Lung (tissue), 12 donors: ENCODE data around the gene STRIT1. TPM values are rescaled to one million over a fixed set of nuclear protein-coding genes. Genes with fewer than 3 reads are reported as not detected.

ENCODE experiments used
- ATAC-seq: fragments of 200-7000 bp; cut with Tn5 transposase; one replicate; pipeline ENCODE4 v1.9.1; 2020; ENCODE audit warnings: moderate number of reproducible peaks; ENCODE audit not compliant: insufficient read depth, low FRiP score
- DNase-seq, 3 donors: peaks; one replicate each; pipeline ENCODE4 v3.0.0-alpha.2; 2013 to 2017
- H3K27ac ChIP-seq, 2 donors: one replicate each; pipeline ENCODE4 v1.5.1; 2013; ENCODE audit warnings: mild to moderate bottlenecking in 2 of 2, moderate library complexity in 2 of 2, control low read depth in 1 of 2, inconsistent platforms in 1 of 2, low read depth in 1 of 2, low read length in 1 of 2
- H3K27me3 ChIP-seq, 3 donors: one replicate each; pipeline ENCODE4 v1.5.1; 2013; ENCODE audit warnings: low read length in 2 of 3; ENCODE audit not compliant: control insufficient read depth in 3 of 3, insufficient read depth in 3 of 3
- H3K36me3 ChIP-seq, 4 donors: one replicate each; pipeline ENCODE4 v1.5.1; 2013; ENCODE audit warnings: low read length in 4 of 4, mild to moderate bottlenecking in 1 of 4, moderate library complexity in 1 of 4; ENCODE audit not compliant: control insufficient read depth in 4 of 4, insufficient read depth in 4 of 4
- H3K4me1 ChIP-seq, 5 donors: one replicate each; pipeline ENCODE4 v1.5.1; 2013; ENCODE audit warnings: low read length in 5 of 5, mild to moderate bottlenecking in 2 of 5, moderate library complexity in 1 of 5; ENCODE audit not compliant: control insufficient read depth in 5 of 5, insufficient read depth in 5 of 5
- H3K4me3 ChIP-seq: one replicate; pipeline ENCODE4 v1.5.1; 2013; ENCODE audit warnings: mild to moderate bottlenecking, control low read depth, moderate library complexity
- H3K9ac ChIP-seq, 2 donors: one replicate each; pipeline ENCODE4 v1.5.1; 2013; ENCODE audit warnings: low read length in 2 of 2, control low read depth in 1 of 2; ENCODE audit not compliant: insufficient read depth in 1 of 2
- H3K9me3 ChIP-seq, 4 donors: one replicate each; pipeline ENCODE4 v1.5.1; 2013; ENCODE audit warnings: low read length in 3 of 4, mild to moderate bottlenecking in 1 of 4, moderate library complexity in 1 of 4; ENCODE audit not compliant: control insufficient read depth in 4 of 4, insufficient read depth in 3 of 4
- WGBS, 2 donors: extraction: QIAGEN DNeasy Blood & Tissue Kit; methylation state at CpG; one replicate each; pipeline ENCODE4 v1.1.7; 2013; 5-methylcytosine and 5-hydroxymethylcytosine counted together
- polyA plus RNA-seq, 2 donors: library from polyadenylated mRNA; stranded (reverse); fragments of 200-250 nt; gene quantifications; one replicate each; pipeline ENCODE4 v1.2.1, GENCODE V29; 2013
- total RNA-seq, 2 donors: library from RNA; depleted of rRNA in 1 of 2; stranded (reverse); fragments of >200 nt in 1 of 2; gene quantifications; one replicate each; pipeline ENCODE4 v1.2.1, GENCODE V29; 2014 to 2021
- TF ChIP-seq, protein P1 (sequence below): IDR thresholded peaks from 2 replicates; pipeline ENCODE4 v1.5.1; 2012; ENCODE audit warnings: mild to moderate bottlenecking; ENCODE audit errors: control extremely low read depth, extremely low read depth
- donor health status: control.
- donor health status: control.
- donor health status: Bipolar disorder and iron deficiency.
- donor health status: healthy.
- donor health status: DM: yes; HTN: yes; CAD: no.

The STRIT1 gene
- total and polyA plus RNA-seq, 4 donors: not detected

DNA sequence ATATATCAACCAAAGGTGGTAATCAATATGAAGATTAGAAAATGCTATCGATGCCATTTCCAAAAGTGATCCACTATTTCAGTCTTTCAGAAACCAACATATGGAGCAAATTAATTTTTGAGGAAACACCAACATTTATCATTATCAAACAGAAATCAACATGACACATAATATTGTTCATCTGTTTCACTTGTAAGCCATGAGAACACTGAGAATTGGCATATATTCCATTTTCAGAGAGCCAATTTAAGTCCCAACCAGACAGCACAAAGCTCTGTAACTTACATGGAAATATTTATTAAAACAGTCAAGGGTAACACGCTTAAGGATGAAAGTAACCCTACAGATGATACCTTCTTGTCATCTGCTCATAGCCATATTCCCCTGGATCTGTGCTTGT is 37.6 kb upstream of the STRIT1 start:
- Histone ChIP-seq H3K4me1 (peaks cover 0 to 2% (median 0%) of the 10 kb centered on the region in 5 donors), H3K9me3 (no peaks in the 10 kb centered on the region), H3K9ac (no peak overlapping the region), H3K27me3 (no peaks in the 10 kb centered on the region), H3K36me3 (no peaks in the 10 kb centered on the region), H3K4me3 (no peak overlapping the region), H3K27ac (no peak overlapping the region)
- TF ChIP-seq, protein P1, sequence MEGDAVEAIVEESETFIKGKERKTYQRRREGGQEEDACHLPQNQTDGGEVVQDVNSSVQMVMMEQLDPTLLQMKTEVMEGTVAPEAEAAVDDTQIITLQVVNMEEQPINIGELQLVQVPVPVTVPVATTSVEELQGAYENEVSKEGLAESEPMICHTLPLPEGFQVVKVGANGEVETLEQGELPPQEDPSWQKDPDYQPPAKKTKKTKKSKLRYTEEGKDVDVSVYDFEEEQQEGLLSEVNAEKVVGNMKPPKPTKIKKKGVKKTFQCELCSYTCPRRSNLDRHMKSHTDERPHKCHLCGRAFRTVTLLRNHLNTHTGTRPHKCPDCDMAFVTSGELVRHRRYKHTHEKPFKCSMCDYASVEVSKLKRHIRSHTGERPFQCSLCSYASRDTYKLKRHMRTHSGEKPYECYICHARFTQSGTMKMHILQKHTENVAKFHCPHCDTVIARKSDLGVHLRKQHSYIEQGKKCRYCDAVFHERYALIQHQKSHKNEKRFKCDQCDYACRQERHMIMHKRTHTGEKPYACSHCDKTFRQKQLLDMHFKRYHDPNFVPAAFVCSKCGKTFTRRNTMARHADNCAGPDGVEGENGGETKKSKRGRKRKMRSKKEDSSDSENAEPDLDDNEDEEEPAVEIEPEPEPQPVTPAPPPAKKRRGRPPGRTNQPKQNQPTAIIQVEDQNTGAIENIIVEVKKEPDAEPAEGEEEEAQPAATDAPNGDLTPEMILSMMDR: no peak
- DNase-seq: no peak
- ATAC-seq: no peak
- WGBS, 2 donors: 91 to 94% methylated on average over 2 of the region's 2 CpGs

DNA sequence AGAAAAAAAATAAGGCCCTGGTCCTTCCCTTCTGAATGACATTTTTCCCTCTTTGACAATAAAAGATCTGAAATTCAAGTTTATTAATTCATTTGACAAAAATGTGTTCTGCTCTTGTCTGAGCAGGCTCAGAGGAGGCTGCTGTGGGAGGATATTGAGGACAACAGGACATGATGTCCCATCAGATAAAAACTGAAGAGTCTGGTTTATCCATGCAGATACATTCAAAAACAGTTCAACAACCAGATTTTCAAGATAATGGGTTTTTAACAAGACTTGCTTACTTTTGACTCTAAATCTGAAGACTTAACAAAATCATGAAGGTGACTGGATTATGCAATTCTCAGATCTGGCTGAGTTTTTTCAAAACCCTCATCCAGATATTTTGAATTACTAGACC is 36.9 kb upstream of the STRIT1 start:
- Histone ChIP-seq H3K27ac (no peak overlapping the region), H3K9me3 (no peaks in the 10 kb centered on the region), H3K4me3 (no peak overlapping the region), H3K27me3 (no peaks in the 10 kb centered on the region), H3K9ac (no peak overlapping the region), H3K4me1 (peaks cover 0 to 2% (median 0%) of the 10 kb centered on the region in 5 donors), H3K36me3 (no peaks in the 10 kb centered on the region)
- no peak for ATAC-seq
- TF ChIP-seq, protein P1: no peak
- no peak for DNase-seq

DNA sequence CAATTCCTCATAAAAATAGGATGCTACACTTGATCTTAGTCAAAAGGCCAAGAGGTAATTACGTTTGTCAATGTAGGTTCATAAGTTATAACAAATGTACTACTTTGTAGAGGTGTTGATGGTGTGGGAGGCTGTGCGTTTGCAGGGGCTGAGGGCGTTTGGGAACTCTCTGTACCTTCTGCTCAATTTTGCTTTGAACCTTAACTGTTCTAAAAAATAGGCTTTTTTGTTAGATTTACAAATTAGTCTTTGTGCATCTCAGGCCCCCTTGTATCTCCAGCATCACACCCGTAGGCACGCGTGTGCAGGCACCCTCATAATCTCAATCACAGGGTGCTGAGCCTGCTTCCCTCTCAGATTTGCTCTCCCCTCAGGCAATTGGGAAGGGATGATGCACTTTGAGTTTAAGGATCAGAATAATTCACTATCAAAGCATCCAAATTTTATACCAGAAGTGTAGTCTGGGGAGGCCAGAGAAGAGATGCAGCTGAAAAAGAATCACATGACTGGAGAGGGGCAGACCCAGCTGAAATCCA is 36.1 kb upstream of the STRIT1 start:
- ATAC-seq (no peak), DNase-seq (no peak)
- Histone ChIP-seq H3K9me3 (no peaks in the 10 kb centered on the region), H3K4me1 (no peaks in the 10 kb centered on the region), H3K36me3 (no peaks in the 10 kb centered on the region), H3K9ac (no peak overlapping the region), H3K27me3 (no peaks in the 10 kb centered on the region), H3K4me3 (no peak overlapping the region), H3K27ac (no peak overlapping the region)
- TF ChIP-seq, protein P1: no peak
- 88 to 92% methylated on average over 6 of the region's 6 CpGs for WGBS, 2 donors

DNA sequence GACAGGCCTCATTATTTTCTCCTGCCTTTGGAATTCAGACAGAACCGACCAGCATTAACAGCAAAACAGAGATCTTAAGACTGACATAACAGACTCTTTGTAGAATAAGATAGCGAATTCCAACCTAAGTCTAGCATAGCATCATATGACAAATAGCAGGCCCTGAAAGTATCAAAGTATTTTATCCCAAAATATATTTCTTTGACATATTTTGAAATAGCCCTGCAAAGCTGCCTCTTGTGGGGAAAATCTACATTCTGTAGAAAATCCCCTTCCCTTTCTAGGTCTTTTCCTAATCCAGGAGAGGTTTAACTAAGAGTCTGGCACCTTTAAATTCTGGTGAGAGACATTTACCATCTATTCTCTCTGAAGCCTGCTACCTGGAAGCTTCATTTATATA is 34.4 kb upstream of the STRIT1 start:
- Histone ChIP-seq H3K4me1 (no peaks in the 10 kb centered on the region), H3K27me3 (no peaks in the 10 kb centered on the region), H3K36me3 (no peaks in the 10 kb centered on the region), H3K4me3 (no peak overlapping the region), H3K27ac (no peak overlapping the region), H3K9ac (no peak overlapping the region), H3K9me3 (no peaks in the 10 kb centered on the region)
- WGBS, 2 donors: 86 to 90% methylated on average over 2 of the region's 2 CpGs
- no peak for DNase-seq
- TF ChIP-seq, protein P1: no peak
- no peak for ATAC-seq
